Measurements from ENCODE around the gene DFFA. TPM values are rescaled to one million over a fixed set of nuclear protein-coding genes. Genes with fewer than 3 reads are reported as not detected.

The DFFA gene
- total RNA-seq, 1 experiment from 2014 or later = 80.2 TPM

DNA sequence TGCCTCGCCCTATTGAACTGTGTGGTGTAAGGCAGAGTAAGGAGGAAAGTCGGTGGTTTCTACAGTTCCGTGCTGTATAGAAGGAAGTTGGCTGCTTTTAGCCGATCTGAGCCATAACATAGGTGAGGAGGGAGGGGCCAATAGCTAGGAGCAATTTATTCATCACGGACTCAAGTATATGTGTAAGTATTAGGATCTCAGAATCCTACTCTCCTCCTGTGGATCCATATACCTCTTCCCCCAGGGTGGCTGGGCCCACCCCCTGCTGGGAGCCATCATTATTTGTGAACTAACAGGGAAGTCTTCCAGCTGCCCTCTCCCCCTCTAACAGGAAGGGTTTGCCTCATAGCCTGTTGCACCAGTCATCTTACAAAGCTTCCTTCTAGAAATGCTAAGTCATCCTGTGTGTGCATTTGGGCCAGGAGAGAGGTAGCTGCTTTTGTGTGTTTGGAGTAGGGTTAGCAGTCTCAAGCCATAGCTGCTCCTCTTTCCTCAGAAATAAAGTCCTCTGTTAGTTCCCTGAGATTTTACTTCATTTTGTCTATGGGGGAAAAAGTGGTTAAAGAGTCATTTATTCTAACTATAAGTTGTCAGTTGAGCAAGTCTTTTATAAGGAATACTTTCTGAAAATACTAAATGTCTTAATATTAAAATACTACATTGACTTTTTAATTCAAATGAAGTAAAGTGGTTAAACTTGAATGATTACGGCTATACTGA is 57.0 kb downstream of the DFFA start:
- H3K4me3 Mint-ChIP-seq (ENCODE audit: unreplicated experiment) = no peak overlapping the region

DNA sequence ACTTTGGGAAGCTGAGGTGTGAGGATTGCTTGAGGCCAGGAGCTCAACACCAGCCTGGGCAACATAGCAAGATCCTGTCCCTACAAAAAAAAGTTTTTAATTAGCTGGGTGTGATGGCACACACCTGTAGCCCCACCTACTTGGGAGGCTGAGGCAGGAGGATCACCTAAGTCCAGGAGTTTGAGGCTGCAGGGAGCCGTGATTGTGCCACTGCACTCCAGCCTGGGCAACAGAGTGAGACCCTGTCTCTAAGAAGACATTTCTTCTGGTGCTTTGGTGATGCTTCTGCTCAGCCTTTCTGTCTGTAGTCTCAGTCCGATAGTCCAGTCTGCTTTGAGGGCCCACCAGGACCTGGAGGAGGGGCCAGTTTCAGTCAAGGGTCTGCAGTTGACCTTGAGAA is 65.1 kb downstream of the DFFA start:
- BruUV-seq (replicated peaks) = no TSS peak
- no peak for TF ChIP-seq CTCF (IDR thresholded peaks at IDR 0.05; ENCODE audit: insufficient read depth in 1 of 2, low read depth in 1 of 2, low read length in 1 of 2, severe bottlenecking in 1 of 2, unreplicated experiment in 1 of 2)
- ChIA-PET POLR2A (no interaction called here), CTCF (no interaction called here)
- no peak overlapping the region for H3K27ac Mint-ChIP-seq (ENCODE audit: unreplicated experiment)
- Histone ChIP-seq H3K36me3 (ENCODE audit: control insufficient read depth, insufficient read depth, low read length) (peaks cover 3% of the 10 kb centered on the region), H3K9me3 (no peaks in the 10 kb centered on the region), H3K27me3 (replicated peaks; ENCODE audit: control insufficient read depth, insufficient read depth, low read length) (no peaks in the 10 kb centered on the region), H3K4me1 (no peaks in the 10 kb centered on the region), H3K4me3 (ENCODE audit: low read depth, low read length) (no peak overlapping the region)
- DNase-seq = no peak
- peaks cover 91% of the 10 kb centered on the region for H3K36me3 Mint-ChIP-seq (ENCODE audit: insufficient read depth, unreplicated experiment)
- no peaks in the 10 kb centered on the region for H3K9me3 Mint-ChIP-seq (ENCODE audit: unreplicated experiment)
- H3K4me1 Mint-ChIP-seq (ENCODE audit: low read depth, unreplicated experiment) = no peaks in the 10 kb centered on the region
- H3K4me3 Mint-ChIP-seq (ENCODE audit: unreplicated experiment) = no peak overlapping the region
- no peaks in the 10 kb centered on the region for H3K27me3 Mint-ChIP-seq (ENCODE audit: insufficient read depth, unreplicated experiment)
- intact Hi-C loops (cut with micrococcal nuclease; ENCODE audit: unreplicated experiment) = no loop called here

More for the DNA sequence above, 57.0 kb downstream of the DFFA start:
- POLR2A ChIA-PET = no interaction called here
- TF ChIP-seq CTCF (IDR thresholded peaks at IDR 0.05; ENCODE audit: insufficient read depth in 1 of 2, low read depth in 1 of 2, low read length in 1 of 2, severe bottlenecking in 1 of 2, unreplicated experiment in 1 of 2) = no peak
- H3K4me3 ChIP-seq (ENCODE audit: low read depth, low read length) = no peak overlapping the region
- peak overlapping the region; percentile 75 for H3K27ac Mint-ChIP-seq (ENCODE audit: unreplicated experiment)
- H3K9me3 ChIP-seq = no peaks in the 10 kb centered on the region
- H3K4me1 Mint-ChIP-seq (ENCODE audit: low read depth, unreplicated experiment) = no peaks in the 10 kb centered on the region
- H3K9me3 Mint-ChIP-seq (ENCODE audit: unreplicated experiment) = no peaks in the 10 kb centered on the region
- no TSS peak for BruUV-seq (replicated peaks)
- intact Hi-C loops (cut with micrococcal nuclease; ENCODE audit: unreplicated experiment) = no loop called here
- CTCF ChIA-PET = no interaction called here
- H3K4me1 ChIP-seq = no peaks in the 10 kb centered on the region
- no peaks in the 10 kb centered on the region for H3K27me3 ChIP-seq (replicated peaks; ENCODE audit: control insufficient read depth, insufficient read depth, low read length)
- peak in 1 of 2 experiments; percentile 9 for DNase-seq
- peaks cover 99% of the 10 kb centered on the region for H3K36me3 Mint-ChIP-seq (ENCODE audit: insufficient read depth, unreplicated experiment)
- H3K27me3 Mint-ChIP-seq (ENCODE audit: insufficient read depth, unreplicated experiment) = no peaks in the 10 kb centered on the region
- H3K36me3 ChIP-seq (ENCODE audit: control insufficient read depth, insufficient read depth, low read length) = 0 out of 2 replicates have a peak, but pooled peaks cover 3% of the 10 kb centered on the region

Other genes starting within 250 kb of the DFFA start
- gene PGD, start 73.5 kb downstream of the DFFA start, total RNA-seq (2022) = 187 and 215 TPM in 2 replicates
- gene CENPS, start 42.1 kb downstream of the DFFA start, total RNA-seq (2022) = 20.1 and 23.1 TPM in 2 replicates
- 0.79 TPM in 1 of 2 replicates, not detected in the other for gene CORT, start 22.5 kb downstream of the DFFA start, total RNA-seq (2022)
- gene PEX14, start 2.4 kb upstream of the DFFA start, total RNA-seq (2022) = 19.9 and 22.2 TPM in 2 replicates

Measured in Caco-2 (cell line).